HepG2 (cell line): ENCODE measurements around the gene ARHGAP4. TPM values are rescaled to one million over a fixed set of nuclear protein-coding genes. Genes with fewer than 3 reads are reported as not detected.

Experiments used
- ADNP ChIP-seq: sonication (generic); formaldehyde crosslinking; IDR thresholded peaks from 2 replicates; pipeline ENCODE4 v1.4.0; 2020; ENCODE audit warnings: missing genetic modification reagents
- ATF7-NPFF ChIP-seq: sonication (generic); formaldehyde crosslinking; IDR thresholded peaks from 2 replicates; pipeline ENCODE4 v1.8.1; 2023; ENCODE audit warnings: mild to moderate bottlenecking, low read depth, missing genetic modification reagents, moderate library complexity
- CCAR2 ChIP-seq: fragments of 200-400 bp; formaldehyde crosslinking; optimal IDR thresholded peaks from 2 replicates; pipeline ENCODE3; 2018; ENCODE audit warnings: low read depth, mild to moderate bottlenecking, low read length, moderate library complexity
- GATA4 ChIP-seq: sonication (generic); IDR thresholded peaks from 2 replicates; pipeline ENCODE4 v1.6.1; 2016; ENCODE audit warnings: antibody characterized with exemption, low read depth, borderline replicate concordance
- GATAD2A ChIP-seq: IDR thresholded peaks from 2 replicates; pipeline ENCODE4 v1.6.1; 2016
- PAXIP1 ChIP-seq: sonication (generic); formaldehyde crosslinking; conservative IDR thresholded peaks from 2 replicates; pipeline ENCODE4 v1.4.0; 2020; ENCODE audit warnings: mild to moderate bottlenecking, missing genetic modification reagents, moderate library complexity
- STAG1 ChIP-seq: sonication (generic); formaldehyde crosslinking; IDR thresholded peaks from 2 replicates; pipeline ENCODE4 v1.4.0; 2020; ENCODE audit warnings: missing genetic modification reagents
- ZNF260 ChIP-seq: sonication (generic); formaldehyde crosslinking; IDR thresholded peaks from 2 replicates; pipeline ENCODE4 v1.4.0; 2020; ENCODE audit warnings: missing genetic modification reagents, low read depth, mild to moderate bottlenecking, borderline replicate concordance
- polyA plus RNA-seq, 8 experiments: library from polyadenylated mRNA; depleted of rRNA in 3 of 8; stranded (reverse) in 7 of 8; unstranded in 1 of 8; fragments of >200 nt; fragmentation: Illumina TruSeq in 4 of 8; extraction: Trizol in 4 of 8; gene quantifications; 2 replicates each; pipeline versions ENCODE4 v1.2.1 to v1.2.3, GENCODE V29; 2011 to 2016; ENCODE audit warnings: low read depth in 4 of 8, missing spikeins in 1 of 8, mixed read lengths in 1 of 8; ENCODE audit not compliant: insufficient read depth in 1 of 8
- total RNA-seq, 5 experiments: library from RNA; depleted of rRNA; stranded (reverse); fragments of >200 nt; fragmentation: Illumina TruSeq; extraction: Trizol; gene quantifications; 2 replicates each; pipeline ENCODE4 v1.2.3, GENCODE V29; 2016; ENCODE audit warnings: low read depth in 1 of 5
- TF ChIP-seq, protein P1 (sequence below): sonication (generic); formaldehyde crosslinking; IDR thresholded peaks from 2 replicates; pipeline ENCODE4 v1.5.1; 2020; ENCODE audit warnings: mild to moderate bottlenecking, missing genetic modification reagents, moderate library complexity
- TF ChIP-seq, protein P2 (sequence below): sonication (generic); IDR thresholded peaks from 2 replicates; pipeline ENCODE4 v1.6.1; 2016; ENCODE audit warnings: low read depth, borderline replicate concordance

ARHGAP4 gene
- total and polyA plus RNA-seq, 2 of the 13 experiments (the other 11 are each of a cell fraction or from before 2014, with no cell fraction given) = 0.57 to 0.64 TPM

- TF ChIP-seq, protein P1, sequence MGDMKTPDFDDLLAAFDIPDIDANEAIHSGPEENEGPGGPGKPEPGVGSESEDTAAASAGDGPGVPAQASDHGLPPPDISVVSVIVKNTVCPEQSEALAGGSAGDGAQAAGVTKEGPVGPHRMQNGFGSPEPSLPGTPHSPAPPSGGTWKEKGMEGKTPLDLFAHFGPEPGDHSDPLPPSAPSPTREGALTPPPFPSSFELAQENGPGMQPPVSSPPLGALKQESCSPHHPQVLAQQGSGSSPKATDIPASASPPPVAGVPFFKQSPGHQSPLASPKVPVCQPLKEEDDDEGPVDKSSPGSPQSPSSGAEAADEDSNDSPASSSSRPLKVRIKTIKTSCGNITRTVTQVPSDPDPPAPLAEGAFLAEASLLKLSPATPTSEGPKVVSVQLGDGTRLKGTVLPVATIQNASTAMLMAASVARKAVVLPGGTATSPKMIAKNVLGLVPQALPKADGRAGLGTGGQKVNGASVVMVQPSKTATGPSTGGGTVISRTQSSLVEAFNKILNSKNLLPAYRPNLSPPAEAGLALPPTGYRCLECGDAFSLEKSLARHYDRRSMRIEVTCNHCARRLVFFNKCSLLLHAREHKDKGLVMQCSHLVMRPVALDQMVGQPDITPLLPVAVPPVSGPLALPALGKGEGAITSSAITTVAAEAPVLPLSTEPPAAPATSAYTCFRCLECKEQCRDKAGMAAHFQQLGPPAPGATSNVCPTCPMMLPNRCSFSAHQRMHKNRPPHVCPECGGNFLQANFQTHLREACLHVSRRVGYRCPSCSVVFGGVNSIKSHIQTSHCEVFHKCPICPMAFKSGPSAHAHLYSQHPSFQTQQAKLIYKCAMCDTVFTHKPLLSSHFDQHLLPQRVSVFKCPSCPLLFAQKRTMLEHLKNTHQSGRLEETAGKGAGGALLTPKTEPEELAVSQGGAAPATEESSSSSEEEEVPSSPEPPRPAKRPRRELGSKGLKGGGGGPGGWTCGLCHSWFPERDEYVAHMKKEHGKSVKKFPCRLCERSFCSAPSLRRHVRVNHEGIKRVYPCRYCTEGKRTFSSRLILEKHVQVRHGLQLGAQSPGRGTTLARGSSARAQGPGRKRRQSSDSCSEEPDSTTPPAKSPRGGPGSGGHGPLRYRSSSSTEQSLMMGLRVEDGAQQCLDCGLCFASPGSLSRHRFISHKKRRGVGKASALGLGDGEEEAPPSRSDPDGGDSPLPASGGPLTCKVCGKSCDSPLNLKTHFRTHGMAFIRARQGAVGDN (CRISPR knock-in tag) = 0 out of 2 replicates have a peak, but pooled peaks have one; percentile 15
- TF ChIP-seq GATA4 (no peak), CCAR2 (no peak), GATAD2A (no peak), PAXIP1 (no peak), STAG1 (CRISPR knock-in tag) (0 out of 2 replicates have a peak, but pooled peaks have one; percentile 18), ADNP (CRISPR knock-in tag) (no peak), ZNF260 (CRISPR knock-in tag) (no peak), ATF7-NPFF (CRISPR knock-in tag) (no peak)
- TF ChIP-seq, protein P2, sequence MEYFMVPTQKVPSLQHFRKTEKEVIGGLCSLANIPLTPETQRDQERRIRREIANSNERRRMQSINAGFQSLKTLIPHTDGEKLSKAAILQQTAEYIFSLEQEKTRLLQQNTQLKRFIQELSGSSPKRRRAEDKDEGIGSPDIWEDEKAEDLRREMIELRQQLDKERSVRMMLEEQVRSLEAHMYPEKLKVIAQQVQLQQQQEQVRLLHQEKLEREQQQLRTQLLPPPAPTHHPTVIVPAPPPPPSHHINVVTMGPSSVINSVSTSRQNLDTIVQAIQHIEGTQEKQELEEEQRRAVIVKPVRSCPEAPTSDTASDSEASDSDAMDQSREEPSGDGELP = 0 out of 2 replicates have a peak, but pooled peaks have one; percentile 26
Observed at GRCh38 chrX:153922932-153923857, 2.9 kb downstream of the ARHGAP4 start (continued).
